ENCODE data around the gene STRA6.

Gene STRA6

DNA sequence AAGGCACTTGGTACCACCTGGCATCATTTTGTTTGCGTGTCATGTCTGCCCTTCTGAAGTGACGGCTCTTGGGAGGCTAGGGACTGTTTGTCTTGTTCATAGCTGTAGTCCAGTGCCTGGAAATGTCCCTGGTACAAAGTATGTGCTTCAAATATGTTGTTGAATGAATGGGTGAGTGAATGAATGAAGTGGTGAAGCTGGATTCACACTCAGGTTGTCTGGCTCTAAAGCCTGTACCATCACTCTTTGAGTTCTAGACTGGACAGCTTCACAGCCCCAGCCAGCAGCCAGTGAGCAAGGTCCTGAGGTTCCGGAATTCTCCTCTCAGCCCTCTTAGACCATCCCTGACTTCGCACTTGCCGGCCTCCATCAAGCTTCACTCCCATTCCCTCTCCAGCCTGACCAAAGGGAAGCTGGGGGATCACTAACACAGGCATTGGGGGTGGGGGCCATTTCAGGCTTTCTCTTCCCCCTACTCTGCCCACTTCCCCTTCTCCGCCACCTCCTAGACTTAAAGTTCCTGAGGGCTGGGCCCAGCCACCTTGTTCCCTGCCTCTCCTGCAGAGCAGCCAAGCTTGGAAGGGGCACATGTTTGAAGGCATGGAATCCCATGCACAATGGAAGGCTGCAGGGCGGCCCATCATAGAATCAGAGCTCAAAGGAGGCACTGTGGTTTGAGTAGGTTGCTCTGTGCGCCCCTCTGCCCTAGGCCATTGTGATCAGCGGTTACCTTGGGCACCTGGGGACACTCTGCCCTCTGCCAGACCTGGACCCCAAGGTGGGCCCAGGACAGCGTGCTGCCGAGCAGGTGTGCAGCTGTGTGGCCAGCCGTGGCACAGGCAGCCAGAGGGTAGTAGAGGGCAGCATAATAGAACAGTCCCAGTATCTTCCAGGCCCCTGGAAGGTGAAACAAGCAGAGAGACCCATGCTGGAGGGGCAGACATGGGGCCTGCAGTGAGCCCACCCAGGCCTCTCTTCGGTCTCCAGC lies 7.7 kb downstream of the STRA6 start:
- TF ChIP-seq, protein P1, sequence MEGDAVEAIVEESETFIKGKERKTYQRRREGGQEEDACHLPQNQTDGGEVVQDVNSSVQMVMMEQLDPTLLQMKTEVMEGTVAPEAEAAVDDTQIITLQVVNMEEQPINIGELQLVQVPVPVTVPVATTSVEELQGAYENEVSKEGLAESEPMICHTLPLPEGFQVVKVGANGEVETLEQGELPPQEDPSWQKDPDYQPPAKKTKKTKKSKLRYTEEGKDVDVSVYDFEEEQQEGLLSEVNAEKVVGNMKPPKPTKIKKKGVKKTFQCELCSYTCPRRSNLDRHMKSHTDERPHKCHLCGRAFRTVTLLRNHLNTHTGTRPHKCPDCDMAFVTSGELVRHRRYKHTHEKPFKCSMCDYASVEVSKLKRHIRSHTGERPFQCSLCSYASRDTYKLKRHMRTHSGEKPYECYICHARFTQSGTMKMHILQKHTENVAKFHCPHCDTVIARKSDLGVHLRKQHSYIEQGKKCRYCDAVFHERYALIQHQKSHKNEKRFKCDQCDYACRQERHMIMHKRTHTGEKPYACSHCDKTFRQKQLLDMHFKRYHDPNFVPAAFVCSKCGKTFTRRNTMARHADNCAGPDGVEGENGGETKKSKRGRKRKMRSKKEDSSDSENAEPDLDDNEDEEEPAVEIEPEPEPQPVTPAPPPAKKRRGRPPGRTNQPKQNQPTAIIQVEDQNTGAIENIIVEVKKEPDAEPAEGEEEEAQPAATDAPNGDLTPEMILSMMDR (IDR thresholded peaks at IDR 0.05; ENCODE audit: extremely low read depth, missing control alignments) = no peak
- DNase-seq (ENCODE audit: low spot score) = no peak

DNA sequence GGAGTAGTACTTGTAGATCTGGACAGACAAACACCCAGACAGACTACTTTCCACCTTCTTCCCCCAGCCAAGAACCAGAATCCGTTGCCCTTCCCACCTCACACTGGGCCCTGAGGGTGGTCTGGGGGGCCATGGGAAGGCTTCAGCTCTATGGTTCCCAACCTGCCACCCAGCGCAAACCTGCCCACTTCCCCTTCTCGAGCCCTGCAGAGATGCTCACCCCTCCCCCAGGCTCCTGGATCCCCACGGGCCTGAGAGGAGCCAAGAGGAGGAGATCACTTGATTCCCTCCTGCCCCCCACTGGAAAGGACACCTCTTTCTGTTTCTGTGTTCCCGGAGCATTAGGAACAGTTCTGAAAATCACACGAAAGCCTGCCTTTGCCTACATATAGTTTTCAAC lies 8.7 kb downstream of the STRA6 start:
- TF ChIP-seq, protein P1 (IDR thresholded peaks at IDR 0.05; ENCODE audit: extremely low read depth, missing control alignments) = no peak
- no peak for DNase-seq (ENCODE audit: low spot score)

DNA sequence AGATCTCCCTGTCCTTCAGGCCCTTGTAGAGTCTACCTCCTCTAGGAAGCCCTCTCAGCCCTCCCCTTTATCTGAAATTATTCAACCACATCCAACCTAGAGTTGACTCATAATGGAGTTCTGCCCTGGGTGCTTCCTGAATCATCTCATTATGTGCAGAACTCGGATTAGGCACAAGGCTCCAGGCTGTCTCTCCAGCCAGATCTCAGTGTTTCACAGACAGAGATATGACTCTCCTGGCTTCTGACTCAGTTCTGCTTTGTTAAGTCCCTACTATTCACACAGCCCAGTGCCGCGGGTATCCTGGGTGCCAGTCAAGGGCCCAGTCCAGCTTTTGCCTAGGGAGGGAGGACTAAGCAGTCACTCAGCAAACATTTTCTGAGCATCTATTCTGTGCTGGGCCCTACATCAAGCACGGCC lies 9.3 kb downstream of the STRA6 start:
- TF ChIP-seq, protein P1 (IDR thresholded peaks at IDR 0.05; ENCODE audit: extremely low read depth, missing control alignments) = no peak
- no peak for DNase-seq (ENCODE audit: low spot score)

DNA sequence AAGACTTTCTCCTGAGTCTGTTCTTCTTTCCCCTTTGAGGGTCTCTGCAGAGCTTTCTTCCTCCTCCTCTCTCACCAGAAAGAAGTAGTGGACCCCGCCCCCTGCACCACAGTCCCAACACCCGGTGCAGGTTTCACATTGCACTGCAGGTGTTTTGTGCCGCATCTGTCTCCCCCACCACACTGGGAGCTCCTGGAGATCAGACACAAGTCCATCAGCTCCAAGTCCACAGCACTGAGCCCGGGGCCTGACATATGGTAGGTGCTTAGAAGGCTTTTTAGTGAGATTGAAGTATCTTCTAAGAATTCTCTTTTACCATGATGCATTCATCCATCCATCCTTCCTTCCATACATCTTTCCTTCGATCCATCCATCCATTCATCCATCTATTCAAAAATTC lies 9.8 kb downstream of the STRA6 start:
- DNase-seq (ENCODE audit: low spot score) = no peak
- TF ChIP-seq, protein P1 (IDR thresholded peaks at IDR 0.05; ENCODE audit: extremely low read depth, missing control alignments) = no peak

DNA sequence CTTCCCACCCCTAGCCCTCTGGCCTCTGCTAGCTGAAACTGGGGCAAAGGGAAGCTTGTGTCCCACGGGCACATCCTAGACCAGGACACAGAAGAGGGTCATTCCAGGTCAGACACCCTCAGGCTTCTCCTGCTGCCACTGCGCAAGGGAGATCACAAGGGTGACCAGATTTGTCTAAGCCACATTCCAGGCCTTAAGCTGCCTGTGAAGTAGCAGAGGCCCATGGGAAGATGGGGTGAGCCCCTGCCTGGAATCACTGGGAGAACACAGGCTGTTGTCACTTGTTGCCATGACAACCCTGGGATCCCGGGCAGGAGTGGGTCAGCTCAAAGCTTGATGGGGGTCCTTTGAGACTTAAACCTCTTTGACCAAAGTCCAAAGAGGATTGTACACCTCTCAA lies 10.8 kb downstream of the STRA6 start:
- DNase-seq (ENCODE audit: low spot score) = no peak
- TF ChIP-seq, protein P1 (IDR thresholded peaks at IDR 0.05; ENCODE audit: extremely low read depth, missing control alignments) = no peak

DNA sequence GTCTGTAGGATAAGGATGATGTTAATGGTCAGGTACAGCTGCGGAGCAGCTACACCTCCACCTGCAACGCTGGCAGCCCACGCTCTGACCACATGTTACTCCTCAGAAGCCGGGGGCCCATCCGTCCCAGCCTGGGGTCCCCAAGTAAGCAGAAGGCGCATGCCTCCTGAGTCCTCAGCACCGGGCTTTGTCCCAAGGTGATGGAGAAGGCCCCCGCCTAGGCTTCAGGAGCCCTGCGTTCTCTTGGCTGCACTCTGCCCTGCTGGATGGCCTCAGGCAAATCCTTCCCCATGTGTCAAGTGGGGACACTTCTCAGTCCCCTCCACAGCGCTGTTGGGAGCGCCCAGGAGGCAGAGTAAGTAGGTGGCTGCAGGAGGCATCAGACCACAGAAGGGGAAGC lies 14.4 kb downstream of the STRA6 start:
- DNase-seq (ENCODE audit: low spot score) = no peak
- TF ChIP-seq, protein P1 (IDR thresholded peaks at IDR 0.05; ENCODE audit: extremely low read depth, missing control alignments) = no peak

DNA sequence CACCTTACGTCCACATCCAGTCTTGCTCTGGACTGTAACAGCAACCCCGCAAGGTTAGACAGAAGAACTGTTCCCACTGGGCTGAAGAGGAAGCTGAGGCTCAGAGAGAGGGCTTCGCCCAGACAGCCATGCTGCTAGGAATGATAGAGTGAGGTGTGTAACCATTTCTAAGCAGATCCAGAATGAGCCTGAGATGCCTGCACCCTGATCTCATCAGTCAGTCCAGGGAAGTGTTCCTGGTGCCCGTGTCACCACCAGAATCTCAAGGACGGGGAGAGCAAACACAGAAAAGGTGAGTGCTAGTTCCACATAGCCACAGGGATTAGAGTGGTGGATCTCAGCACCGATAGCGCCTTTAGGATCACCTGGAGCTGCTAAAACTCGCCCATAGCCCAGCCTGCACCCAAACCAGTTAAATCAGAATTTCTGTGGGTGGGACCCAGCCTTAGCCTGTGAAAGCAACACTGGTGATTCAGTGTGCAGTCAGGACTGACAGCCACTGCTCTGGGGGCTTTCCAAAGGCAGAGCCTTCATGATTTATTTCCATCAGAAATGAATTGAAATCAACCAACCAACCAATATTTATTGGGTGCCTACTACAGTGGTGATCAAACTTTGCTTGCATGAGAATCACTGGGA lies 16.8 kb downstream of the STRA6 start:
- DNase-seq (ENCODE audit: low spot score) = no peak
- TF ChIP-seq, protein P1 (IDR thresholded peaks at IDR 0.05; ENCODE audit: extremely low read depth, missing control alignments) = no peak

Measured in GM20000 (cell line).